Measurements from ENCODE around the gene BARX1. TPM values are rescaled to one million over a fixed set of nuclear protein-coding genes. Genes with fewer than 3 reads are reported as not detected.
"Not testable (repeated sequence)": the region's sequence is repeated elsewhere in the genome, so short reads cannot be mapped to it uniquely, and the experiment has no call there.

The BARX1 gene
- total RNA-seq, 1 donor from 2014 or later, result not detected

- DNase-seq (ENCODE audit: low read depth in 2 of 2), result no peak
Observed at GRCh38 chr9:93965830-93966577, 10.8 kb upstream of the BARX1 start.

DNA sequence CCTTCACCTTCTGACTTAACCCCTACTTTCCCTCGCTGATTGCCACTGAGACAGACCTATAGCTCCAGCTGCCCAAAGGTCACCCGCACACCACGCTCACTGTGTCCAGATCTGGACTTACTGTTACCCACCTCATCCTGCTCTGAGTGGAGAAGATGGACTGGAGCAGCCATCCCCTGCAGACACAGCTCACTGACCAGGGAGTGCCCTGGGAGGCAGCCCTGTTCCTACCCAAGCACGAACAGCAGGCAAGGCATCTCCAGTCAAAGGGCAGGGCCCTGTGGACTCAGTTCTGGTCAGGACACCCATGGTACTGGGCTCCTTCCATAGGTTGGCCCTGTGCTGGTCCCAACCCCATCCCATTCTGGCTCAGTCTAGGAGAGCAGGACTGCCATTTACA lies 9.5 kb upstream of the BARX1 start:
- no peak for DNase-seq (ENCODE audit: low read depth in 2 of 2)

DNA sequence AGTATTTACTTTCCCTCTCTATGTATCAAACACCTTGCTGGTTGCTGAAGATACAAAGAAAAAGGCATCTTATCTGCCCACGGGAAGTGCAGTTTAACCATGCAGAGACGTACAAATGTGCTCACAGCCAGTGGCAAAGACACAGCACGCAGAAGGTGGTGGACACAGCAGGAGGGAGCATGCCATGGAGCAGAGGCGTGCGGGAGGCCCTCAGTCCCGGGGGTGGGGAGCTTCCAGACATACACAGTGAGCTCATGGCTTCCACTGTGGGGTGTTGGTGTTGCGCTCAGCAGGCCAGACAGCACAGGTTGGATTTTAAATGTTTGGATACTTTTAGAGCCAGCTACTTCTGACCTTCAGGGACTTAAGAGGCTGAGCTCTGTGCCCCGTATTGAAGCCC lies 8.8 kb upstream of the BARX1 start:
- DNase-seq (ENCODE audit: low read depth in 2 of 2), result no peak

DNA sequence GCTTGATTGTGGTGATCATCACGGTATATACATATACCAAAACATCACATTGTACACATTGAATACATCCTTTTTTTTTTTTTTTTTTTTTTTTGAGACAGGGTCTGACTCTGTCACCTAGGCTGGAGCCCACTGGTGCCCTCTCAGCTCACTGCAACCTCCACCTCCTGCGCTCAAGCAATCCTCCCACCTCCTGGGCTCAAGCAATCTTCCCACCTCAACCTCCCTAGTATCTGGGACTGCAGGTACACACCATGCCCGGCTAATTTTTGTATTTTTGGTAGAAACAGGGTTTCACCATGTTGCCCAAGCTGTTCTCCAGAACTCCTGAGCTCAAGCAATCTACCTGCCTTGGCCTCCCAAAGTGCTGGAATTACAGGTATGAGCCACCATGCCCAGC lies 8.3 kb upstream of the BARX1 start:
- not testable (repeated sequence) for DNase-seq (ENCODE audit: low read depth in 2 of 2)

GRCh38 chr9:93962561-93963440 lies 7.6 kb upstream of the BARX1 start:
- peak; percentile 79 to 85 for DNase-seq (ENCODE audit: low read depth in 2 of 2)

- no peak for DNase-seq (ENCODE audit: low read depth in 2 of 2)
Observed at GRCh38 chr9:93962017-93962416, 6.9 kb upstream of the BARX1 start.

DNA sequence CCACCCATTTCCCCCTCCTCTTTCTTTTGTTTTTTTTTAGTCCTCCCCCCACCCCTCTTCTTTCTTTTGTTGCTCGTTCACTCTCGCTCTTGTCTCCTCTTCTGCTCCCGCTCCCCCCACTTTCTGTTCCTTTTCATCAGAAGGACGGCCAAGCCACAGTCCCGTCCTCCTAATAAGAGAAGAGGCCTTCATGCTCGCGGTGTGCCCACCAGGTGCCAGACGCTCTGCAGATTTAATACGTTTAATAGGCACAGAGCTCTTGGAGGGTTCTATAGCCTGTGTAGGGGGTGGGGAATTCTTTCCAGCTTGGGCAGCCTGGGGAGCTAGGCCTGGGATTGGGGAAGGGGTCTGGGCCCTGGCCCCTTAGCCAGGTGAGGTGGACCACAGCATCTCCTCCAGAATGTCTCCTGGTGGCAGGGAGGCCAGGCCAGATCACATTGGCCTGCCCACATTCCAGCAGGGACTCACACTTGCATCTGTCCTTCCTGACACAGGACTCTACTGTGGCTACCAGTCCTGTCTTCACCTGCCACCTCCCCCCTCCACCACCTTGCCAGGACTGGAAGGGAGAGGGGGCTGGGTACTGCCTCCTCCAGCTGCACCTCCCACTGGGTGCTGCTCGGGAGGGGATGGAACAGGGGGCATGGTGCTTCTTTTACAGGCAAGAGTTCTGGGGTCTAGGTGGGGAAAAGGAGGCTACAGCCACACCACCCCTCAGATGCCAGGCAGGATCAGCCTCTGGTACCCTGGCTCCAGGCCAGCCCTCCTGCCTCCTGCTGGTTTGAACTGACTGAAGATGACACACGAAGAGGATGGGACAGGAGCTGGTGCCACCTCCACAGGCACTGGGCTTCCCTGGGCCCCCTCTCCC lies 6.1 kb upstream of the BARX1 start:
- DNase-seq (ENCODE audit: low read depth in 2 of 2), result no peak

DNA sequence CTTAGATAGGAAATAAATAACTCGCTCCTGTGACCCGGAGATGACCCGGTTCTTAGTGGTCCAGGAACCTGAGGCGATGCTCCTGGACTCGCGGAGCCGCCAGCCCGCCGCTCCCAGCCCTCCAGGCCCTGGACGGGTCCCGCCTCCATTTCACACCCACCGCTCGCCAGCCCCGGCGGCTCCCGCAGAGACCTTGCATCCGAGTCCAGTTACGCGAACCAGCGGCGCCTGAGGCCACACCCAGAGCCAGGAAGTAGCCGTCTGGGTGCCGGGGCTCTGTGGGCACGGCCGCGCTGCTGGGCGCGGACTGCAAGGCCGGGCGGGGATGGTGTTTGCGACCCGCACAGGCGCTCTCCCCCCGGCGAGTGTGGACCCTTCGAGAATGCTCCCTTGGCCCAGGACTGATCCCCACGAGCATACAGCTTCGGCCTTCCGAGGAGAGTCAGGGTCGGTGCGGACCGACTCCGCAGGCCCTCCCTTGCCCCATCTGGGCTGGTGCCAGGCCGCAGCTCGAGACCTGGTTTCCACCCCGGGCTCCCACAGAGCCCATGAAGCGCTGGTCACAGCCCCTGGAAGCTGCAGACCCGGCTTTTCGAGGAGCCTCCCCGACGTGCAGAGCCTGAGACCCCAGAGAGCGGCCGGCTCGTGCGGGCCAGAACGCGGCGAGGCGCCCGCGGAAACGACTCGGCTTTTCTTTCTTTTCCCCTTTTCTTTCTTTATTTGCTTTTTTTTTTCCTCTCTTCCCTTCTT lies 5.2 kb upstream of the BARX1 start:
- no peak for DNase-seq (ENCODE audit: low read depth in 2 of 2)

DNA sequence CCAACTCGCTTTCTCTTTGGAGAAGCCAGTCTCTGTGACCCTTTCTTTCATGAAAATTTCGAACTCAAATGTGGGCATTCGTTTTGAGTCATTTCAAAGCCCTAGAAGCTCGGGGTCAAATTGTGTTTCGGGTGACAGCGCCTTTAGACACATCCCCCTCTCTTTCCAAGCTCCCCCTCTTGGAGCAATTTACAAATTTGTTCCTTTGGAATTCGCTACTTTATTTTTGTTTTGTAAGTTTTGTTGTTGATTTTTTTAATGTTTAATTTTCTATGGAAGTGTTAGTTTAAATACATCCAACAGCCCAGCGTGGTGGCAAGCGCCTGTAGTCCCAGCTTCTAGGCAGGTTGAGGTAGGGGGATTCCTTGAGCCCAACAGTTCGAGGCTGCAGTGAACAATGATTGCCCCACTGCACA lies 4.6 kb upstream of the BARX1 start:
- DNase-seq (ENCODE audit: low read depth in 2 of 2), result no peak

- no peak for DNase-seq (ENCODE audit: low read depth in 2 of 2)
Observed at GRCh38 chr9:93958819-93959682, 3.9 kb upstream of the BARX1 start.

- no peak for DNase-seq (ENCODE audit: low read depth in 2 of 2)
Observed at GRCh38 chr9:93958121-93958818, 3.1 kb upstream of the BARX1 start.

DNA sequence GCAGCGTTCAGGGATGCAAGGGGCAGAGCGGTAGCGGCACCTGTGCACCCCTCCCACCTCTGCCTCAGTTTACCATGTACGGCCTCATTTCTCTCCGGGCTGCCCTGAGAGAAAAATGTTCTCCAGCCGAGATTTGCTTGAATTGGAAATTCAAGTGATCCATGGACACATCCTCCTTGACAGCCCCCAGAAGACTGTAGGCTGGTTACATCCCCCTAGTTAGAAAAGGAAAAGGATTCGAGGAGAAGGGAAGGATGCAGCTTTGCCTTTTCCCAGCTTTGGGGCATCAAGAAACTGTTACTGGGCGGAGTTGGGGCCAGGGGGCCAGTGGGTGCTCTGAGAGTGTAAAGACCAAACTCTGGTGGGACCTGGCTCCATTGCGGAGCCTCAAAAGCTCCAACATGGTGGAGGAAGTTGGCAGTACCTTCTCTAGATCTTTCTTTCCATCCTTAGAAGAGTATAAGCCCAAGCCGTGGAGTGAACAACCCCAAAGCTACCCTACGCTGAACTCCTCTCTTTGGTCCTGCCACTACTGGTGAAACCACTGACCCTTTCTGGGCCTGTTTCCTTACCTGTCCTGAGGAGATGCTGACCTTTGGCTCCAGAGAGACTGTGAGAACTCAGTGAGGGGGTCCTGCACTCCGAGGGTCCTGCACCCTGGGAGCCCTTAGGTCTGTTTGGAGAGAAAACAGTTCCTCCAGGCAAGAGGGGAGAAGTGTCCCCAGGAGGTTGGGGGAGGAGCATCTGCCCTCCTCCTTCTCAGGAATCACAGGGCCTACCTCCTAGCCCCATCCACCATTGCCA lies 1.0 kb upstream of the BARX1 start:
- no peak for DNase-seq (ENCODE audit: low read depth in 2 of 2)

DNA sequence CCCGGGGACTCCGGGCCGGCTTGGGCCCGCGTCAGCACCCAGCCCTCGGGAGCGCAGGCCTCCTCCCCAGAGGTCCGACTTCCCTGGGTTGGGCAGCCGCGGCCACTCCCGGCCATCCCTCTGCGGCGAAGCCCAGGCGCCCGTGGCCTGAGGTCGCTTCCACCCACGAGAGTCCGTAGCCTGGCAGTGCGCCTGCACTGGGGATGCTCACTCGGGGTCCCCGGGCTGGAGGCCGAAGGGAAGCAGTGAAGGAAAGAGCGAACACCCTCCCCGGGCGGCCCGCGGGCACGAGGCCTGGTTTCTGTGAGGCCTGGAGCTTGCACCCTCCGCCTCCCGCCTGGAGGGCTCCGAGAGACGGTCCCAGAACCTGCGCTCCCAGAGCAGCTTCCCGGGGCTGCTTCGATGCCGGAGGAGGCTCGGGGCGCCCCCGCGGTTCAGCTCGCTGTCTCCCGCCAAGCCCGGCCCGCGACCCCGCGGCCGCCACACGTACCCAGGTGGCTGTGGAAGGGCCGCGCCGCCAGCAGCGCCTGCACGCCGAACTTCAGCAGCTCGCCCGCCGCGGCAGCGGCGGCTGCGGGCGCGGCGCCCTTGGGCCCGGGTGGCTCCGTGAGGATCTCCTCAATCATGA lies 607 bp downstream of the BARX1 start:
- no peak for DNase-seq (ENCODE audit: low read depth in 2 of 2)

- no peak for DNase-seq (ENCODE audit: low read depth in 2 of 2)
Observed at GRCh38 chr9:93953496-93954433, 1.4 kb downstream of the BARX1 start.

- no peak for DNase-seq (ENCODE audit: low read depth in 2 of 2)
Observed at GRCh38 chr9:93952784-93953495, 2.2 kb downstream of the BARX1 start.

- DNase-seq (ENCODE audit: low read depth in 2 of 2), result no peak
Observed at GRCh38 chr9:93952119-93952783, 2.9 kb downstream of the BARX1 start.

All from lung microvascular endothelial cell (primary cell).